ENCODE data around the gene UBE3D.

UBE3D gene

GRCh38 chr6:83065511-83066192 lies at the start of gene UBE3D:
Gene UBE3D, minus strand, starts transcription at chr6:83065841. Its CDS starts 123 bp downstream, at chr6:83065718.
- DNase-seq (ENCODE audit: low spot score): peak; percentile 82

DNA sequence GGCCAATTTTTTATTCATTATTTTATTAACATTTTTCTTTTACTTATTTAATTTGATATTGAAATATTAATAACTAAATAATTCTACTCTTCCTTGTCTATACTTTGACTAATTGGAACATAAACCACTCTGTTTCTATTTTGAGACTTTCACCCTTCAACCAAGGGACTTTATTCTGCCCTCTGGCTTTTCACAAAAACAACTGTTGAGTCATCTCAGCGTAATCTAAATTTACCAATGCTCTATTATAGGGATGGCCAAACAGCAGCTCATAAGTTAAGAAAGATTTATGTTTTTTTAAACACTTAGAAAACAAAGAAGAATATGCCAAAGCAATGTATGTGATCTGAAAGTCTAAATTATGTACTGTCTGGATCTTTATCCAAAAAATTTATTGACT lies 48.5 kb upstream of the UBE3D start:
- DNase-seq (ENCODE audit: low spot score): no peak

GRCh38 chr6:83113258-83113657 lies 47.6 kb upstream of the UBE3D start:
- DNase-seq (ENCODE audit: low spot score): no peak

DNA sequence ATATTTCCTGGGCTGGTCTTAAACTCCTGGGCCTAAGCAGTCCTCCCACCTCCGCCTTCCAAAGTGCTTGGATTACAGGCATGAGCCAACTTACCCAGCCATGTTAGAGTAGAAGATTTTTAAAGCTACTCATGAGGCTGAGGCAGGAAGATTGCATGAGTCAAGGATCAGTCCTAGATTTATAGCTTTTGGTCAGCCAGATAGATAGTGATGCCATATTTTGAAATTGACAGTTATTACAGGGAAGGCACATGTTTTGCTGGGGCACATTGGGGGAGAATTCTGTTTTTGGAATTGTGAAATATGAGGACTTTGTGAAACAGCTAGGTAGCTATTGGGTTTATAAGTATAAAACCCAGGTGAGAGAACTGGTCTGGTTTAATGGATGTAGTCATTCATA lies 42.7 kb upstream of the UBE3D start:
- DNase-seq (ENCODE audit: low spot score): no peak

GRCh38 chr6:83098589-83098988 lies 32.9 kb upstream of the UBE3D start:
- no peak for DNase-seq (ENCODE audit: low spot score)

DNA sequence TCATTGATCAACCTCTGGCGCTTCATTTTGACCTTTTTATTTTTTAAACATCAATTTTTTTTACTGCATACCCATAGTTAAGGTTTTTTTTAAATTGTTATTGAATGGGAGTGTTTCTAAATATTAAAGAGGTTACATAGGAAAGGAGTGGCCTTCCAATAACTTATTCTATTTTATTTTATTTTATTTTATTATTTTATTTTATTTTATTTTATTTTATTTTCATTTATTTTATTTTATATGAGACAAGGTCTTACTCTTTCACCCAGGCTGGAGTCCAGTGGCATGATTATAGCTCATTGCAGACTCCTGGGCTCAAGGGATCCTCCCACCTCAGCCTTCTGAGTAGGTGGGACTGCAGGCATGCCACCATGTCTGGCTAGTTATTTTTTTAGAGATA lies 32.0 kb upstream of the UBE3D start:
- no peak for DNase-seq (ENCODE audit: low spot score)

DNA sequence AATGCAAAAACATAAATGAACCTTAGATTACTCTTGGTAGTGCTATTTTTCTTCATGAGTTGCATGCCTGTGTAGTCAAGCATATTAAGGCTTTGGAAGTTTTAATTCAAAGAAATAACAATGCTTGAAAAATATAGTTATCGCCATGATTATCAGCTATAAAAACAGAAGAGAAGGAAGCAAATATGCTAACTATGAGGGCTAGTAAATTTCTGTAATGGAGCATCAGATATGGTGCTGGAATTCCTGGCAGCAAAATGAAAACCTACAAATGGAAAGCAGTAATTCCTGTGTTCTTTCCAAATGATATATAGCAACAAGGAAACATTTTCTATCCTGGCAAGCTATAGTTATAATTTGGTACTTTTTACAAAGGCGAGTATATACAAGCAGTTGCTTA lies 31.6 kb upstream of the UBE3D start:
- no peak for DNase-seq (ENCODE audit: low spot score)

DNA sequence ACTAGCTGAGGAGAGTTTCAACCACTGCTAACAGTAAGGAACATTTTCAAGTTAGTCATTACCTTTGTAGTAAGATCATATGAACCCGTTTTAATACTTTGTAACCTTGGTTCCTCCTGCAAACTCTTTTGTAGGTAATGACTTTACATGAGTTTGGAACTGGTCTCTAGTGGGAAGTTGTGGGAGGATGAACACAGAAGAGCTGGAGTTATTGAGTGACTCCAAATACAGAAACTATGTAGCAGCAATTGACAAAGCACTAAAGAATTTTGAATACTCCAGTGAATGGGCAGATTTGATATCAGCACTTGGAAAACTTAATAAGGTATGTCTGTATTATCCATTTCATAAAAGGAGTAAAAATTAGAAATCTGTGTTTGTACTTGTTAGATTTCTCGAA lies 31.1 kb upstream of the UBE3D start:
- DNase-seq (ENCODE audit: low spot score): no peak

- DNase-seq (ENCODE audit: low spot score): no peak
These were observed 27.2 kb upstream of the UBE3D start for GRCh38 chr6:83092756-83093399.

DNA sequence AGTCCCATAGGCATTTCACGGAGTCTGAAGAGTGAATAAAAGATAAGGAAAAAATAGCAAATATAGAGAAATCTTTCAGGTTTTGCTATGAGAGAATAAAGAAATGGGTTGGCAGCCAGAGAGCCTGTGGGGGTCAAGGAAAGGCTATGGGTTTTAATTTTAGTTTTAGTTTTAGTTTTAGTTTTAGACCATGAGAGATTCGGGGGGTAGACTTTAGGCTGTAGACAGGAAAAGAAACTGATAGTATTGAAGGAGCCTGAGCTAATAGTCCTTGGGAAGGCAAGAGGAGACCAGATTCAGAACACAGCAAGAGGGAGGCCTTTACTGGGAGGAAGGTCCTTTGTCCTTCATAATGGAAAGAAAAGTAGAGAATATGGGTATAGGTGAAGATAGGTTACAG lies 21.1 kb upstream of the UBE3D start:
- no peak for DNase-seq (ENCODE audit: low spot score)

GRCh38 chr6:83083476-83083875 lies 17.8 kb upstream of the UBE3D start:
- DNase-seq (ENCODE audit: low spot score): no peak

DNA sequence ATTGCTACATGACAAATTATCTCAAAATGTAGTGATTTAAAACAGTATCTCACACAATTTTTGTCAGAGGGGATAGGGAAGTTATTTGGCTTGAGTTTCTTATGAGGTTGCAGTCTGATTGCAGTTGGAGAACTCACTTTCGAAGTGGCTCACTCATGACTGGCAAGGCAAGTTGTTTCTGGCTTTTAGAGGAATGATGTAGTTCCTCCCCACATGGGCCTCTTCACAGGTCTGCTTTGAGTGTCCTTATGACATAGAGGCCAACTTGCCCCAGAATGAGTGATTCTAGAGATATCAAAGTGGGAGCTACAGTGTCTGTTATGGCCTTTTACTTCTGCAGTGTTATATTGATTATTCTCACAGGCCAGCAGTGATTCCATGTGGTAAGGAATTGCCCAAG lies 8.0 kb upstream of the UBE3D start:
- no peak for DNase-seq (ENCODE audit: low spot score)

- DNase-seq (ENCODE audit: low spot score): no peak
These were observed 7.1 kb upstream of the UBE3D start for GRCh38 chr6:83072726-83073125.

GRCh38 chr6:83071707-83072106 lies 6.1 kb upstream of the UBE3D start:
- DNase-seq (ENCODE audit: low spot score): no peak

DNA sequence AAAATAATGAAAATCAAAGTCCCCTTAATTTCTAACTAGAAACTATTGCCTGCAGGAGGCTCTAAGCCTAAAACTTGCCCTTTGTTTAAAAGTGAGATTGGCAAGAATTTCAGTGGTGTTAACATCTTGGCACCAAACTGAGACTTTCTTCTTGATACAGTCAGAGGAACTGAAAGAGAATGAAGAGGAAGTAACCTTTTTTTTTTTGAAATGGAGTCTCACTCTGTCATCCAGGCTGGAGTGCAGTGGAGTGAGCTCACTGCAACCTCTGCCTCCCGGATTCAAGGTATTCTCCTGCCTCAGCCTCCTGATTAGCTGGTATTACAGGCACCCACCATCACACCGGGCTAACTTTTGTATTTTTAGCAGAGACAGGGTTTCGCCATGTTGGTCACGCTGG lies 5.4 kb upstream of the UBE3D start:
- DNase-seq (ENCODE audit: low spot score): no peak

GRCh38 chr6:83069633-83070032 lies 4.0 kb upstream of the UBE3D start:
- DNase-seq (ENCODE audit: low spot score): no peak

GRCh38 chr6:83068616-83069015 lies 3.0 kb upstream of the UBE3D start:
- no peak for DNase-seq (ENCODE audit: low spot score)

DNA sequence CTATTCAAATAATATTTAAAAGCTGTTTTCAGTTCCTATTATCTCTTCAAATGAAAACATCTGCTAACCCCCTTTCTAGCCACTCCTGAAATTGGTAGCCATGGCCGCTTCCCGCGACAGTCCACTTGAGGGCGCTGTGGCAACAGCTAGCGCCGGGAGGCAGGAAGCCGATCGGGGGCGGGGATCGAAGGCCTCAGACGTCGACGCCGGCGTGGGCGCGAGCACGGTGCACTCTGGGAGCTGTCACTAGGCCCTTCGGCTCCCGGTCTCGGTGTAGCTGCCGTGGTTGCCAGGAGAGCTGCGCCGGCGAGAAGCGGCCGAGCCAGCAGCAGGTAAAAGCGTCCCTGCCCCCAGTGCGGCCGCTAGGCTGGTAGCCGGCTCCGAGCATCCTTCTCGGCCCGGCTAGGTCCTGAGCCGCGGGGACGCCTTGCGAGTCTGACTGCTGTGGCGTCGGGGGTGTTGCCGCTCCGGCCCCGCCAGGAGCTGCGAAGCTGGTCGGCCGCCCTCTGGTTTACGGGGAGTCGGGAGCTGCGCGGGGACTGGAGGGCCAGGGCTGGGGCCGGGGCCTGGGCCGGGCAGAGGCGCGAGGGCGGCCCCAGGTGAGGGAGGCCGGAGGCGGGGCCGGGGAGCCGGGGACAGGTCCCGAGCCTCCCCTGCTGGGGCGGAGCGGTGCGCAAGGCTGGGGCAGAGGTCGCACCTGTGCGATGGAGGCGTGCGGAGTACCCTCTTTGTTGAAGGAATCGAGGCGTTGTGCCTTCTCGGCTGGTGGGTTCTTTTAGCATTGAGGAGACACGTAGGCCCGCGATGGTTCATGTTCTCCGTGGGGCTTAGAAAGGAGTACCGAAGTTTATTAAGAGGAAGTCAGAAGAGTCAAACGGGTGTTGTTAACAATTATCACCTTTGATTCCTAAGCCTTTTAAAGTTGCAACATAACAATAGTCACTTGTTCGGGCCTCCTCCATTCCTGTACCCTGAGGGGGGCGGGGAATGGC lies 2.1 kb upstream of the UBE3D start, which contains the start of gene DOP1A:
Gene DOP1A (plus strand): TSS at position 224 of the 992 bp plus-strand sequence. CDS start 29,307 bp downstream, outside the sequence.
- peak; percentile 89 for DNase-seq (ENCODE audit: low spot score)

GRCh38 chr6:83062225-83062624 lies 3.4 kb downstream of the UBE3D start:
- DNase-seq (ENCODE audit: low spot score): no peak

GRCh38 chr6:83061190-83061589 lies 4.5 kb downstream of the UBE3D start:
- DNase-seq (ENCODE audit: low spot score): no peak

DNA sequence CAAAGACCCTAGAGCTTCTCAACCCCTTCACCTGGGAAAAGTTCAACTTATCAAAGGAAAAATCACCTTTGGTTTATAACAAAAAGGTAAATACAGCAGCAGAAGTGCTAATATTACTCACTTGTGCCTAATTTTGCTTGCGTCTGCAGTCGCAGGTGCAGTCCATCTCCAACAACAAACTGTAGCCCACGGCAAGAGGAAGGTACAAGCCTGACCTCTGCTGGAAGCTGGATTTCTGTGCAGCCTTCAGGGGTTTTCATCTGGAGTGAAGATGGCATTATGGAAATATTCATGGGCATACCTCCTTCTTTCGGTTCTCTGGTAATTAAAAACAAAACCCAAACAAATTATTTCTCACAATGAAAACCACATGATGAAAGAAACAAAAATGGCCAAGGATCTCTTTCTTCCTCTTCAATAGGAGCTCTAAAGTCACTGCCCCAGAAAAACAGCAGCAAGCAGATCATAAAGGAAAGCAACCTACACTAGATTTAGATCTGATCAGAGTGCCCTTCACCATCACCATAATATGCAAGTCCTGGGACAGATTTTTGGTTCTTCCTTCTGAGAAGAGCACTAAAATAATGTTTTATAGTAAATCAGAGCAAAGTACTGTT lies 7.8 kb downstream of the UBE3D start:
- peak; percentile 38 for DNase-seq (ENCODE audit: low spot score)

DNA sequence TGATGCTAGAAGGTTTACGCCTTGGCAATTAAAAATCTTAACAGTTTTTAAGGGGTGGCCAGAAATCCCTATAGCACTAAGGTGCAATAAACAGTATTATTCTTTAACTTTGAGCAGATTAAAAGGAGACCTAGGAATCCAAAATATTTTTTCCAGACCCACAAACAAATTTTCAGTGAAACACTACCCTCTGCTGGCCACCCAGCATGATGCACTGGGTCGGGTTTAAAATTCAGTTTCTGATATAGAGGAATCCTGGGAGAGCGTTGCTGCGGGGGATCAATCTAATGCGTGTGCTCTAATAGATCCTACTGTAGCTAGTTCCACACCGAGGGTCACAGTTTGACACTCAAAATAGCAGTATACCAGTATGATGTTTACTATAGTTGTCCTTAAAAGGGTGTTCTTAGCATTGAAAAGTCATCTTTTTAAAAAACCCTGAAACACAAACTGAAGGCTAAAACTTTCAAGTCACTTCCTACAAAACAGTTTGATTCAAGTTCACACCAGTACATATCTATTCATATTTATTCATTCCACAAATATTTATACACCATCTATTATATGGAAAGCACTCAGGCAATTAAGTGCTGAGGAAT lies 10.2 kb downstream of the UBE3D start:
- DNase-seq (ENCODE audit: low spot score): peak; percentile 46

All from kidney capillary endothelial cell (primary cell).